ENCODE measurements around the gene SNX14. TPM values are rescaled to one million over a fixed set of nuclear protein-coding genes. Genes with fewer than 3 reads are reported as not detected.

Gene SNX14
- total and polyA plus RNA-seq, 10 of the 15 experiments (the other 5 are each of a cell fraction or from before 2014, with no cell fraction given), result 34.2 to 122 (median 51.0) TPM

DNA sequence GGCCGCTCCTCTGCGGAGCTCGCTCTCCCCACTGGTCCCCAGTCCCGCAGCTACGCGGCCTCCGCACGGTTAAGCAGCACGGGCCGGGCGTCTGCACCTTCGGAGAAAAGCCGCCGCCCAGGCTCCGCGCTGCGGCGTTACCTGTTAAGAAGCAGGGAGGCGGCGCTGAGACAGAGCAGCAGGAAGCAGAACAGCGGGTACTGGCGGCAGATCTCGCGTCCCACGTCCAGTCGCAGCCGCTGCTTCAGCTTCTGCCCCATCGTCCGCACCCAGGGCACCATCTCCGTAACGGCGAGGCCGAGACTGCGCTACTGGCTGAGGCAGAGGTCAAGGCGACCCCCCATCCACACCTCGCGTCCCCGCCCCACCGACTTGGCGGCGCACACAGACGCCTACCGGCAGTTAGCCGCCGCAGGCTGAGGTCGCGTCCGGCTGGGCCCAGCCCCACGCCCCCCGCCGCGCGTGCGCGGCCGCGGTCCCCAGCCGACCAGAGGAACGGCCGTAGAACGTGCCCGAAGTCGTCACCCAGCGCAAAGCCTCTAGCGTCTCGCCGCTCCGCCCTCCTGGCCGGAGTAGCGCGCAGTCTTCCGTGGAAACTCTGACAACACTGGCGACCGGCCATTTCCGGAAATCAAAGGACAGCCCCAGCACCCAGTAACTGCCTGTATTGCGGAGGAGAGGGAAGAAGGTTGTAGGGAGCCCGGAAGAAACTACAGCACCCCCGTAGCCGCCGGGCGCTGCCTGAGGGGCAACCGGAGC lies at the start of gene SNX14 (continued):
- no peak for TF ChIP-seq FOS (IDR thresholded peaks at IDR 0.05; ENCODE audit: borderline replicate concordance, extremely low read depth, insufficient read length)
- TF ChIP-seq JUND (IDR thresholded peaks at IDR 0.05; ENCODE audit: low read depth, low read length), result no peak
- TF ChIP-seq KLF5 (IDR thresholded peaks at IDR 0.05; ENCODE audit: partially characterized antibody), result no peak
- TF ChIP-seq DPF2 (IDR thresholded peaks at IDR 0.05), result peak; percentile 88
- TF ChIP-seq TAF1 (IDR thresholded peaks at IDR 0.05; ENCODE audit: borderline replicate concordance, low read depth, low read length), result peak; percentile 72; the same call in 1 of the 2 replicates
- TF ChIP-seq, protein P1, sequence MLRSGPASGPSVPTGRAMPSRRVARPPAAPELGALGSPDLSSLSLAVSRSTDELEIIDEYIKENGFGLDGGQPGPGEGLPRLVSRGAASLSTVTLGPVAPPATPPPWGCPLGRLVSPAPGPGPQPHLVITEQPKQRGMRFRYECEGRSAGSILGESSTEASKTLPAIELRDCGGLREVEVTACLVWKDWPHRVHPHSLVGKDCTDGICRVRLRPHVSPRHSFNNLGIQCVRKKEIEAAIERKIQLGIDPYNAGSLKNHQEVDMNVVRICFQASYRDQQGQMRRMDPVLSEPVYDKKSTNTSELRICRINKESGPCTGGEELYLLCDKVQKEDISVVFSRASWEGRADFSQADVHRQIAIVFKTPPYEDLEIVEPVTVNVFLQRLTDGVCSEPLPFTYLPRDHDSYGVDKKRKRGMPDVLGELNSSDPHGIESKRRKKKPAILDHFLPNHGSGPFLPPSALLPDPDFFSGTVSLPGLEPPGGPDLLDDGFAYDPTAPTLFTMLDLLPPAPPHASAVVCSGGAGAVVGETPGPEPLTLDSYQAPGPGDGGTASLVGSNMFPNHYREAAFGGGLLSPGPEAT (IDR thresholded peaks at IDR 0.05; ENCODE audit: low read depth), result no peak
- peak; percentile 34 for TF ChIP-seq E2F8 (IDR thresholded peaks at IDR 0.05; ENCODE audit: low read depth, partially characterized antibody)
- TF ChIP-seq ZSCAN29 (IDR thresholded peaks at IDR 0.05), result no peak; the same call in 1 of the 2 replicates
- TF ChIP-seq SIN3A (IDR thresholded peaks at IDR 0.05; ENCODE audit: low read depth, low read length), result 0 out of 2 replicates have a peak, but pooled peaks have one; percentile 3
- peak; percentile 96 for TF ChIP-seq POLR2A (IDR thresholded peaks at IDR 0.05; ENCODE audit: low read depth, low read length)
- no peak for TF ChIP-seq ZZZ3 (IDR thresholded peaks at IDR 0.05; ENCODE audit: control insufficient read depth, insufficient read length, low read depth)
- TF ChIP-seq YY1 (IDR thresholded peaks at IDR 0.05; ENCODE audit: low read depth, low read length), result peak; percentile 93
- TF ChIP-seq TCF3 (IDR thresholded peaks at IDR 0.05; ENCODE audit: borderline replicate concordance, insufficient read depth, low read depth, low read length), result peak; percentile 67; the same call in 1 of the 2 replicates
- TF ChIP-seq HDAC6 (IDR thresholded peaks at IDR 0.05; ENCODE audit: unreplicated experiment), result no peak
- TF ChIP-seq CHD4 (IDR thresholded peaks at IDR 0.05), result no peak
- peak; percentile 93 to 97 for TF ChIP-seq BHLHE40 (IDR thresholded peaks at IDR 0.05; ENCODE audit: borderline replicate concordance in 1 of 2, low read depth in 2 of 2, low read length in 1 of 2)
- TF ChIP-seq, protein P2, sequence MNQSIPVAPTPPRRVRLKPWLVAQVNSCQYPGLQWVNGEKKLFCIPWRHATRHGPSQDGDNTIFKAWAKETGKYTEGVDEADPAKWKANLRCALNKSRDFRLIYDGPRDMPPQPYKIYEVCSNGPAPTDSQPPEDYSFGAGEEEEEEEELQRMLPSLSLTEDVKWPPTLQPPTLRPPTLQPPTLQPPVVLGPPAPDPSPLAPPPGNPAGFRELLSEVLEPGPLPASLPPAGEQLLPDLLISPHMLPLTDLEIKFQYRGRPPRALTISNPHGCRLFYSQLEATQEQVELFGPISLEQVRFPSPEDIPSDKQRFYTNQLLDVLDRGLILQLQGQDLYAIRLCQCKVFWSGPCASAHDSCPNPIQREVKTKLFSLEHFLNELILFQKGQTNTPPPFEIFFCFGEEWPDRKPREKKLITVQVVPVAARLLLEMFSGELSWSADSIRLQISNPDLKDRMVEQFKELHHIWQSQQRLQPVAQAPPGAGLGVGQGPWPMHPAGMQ (IDR thresholded peaks at IDR 0.05; ENCODE audit: borderline replicate concordance), result no peak
- peak; percentile 86 for TF ChIP-seq ATF7 (IDR thresholded peaks at IDR 0.05; ENCODE audit: low read depth)
- TF ChIP-seq GATAD2B (conservative IDR thresholded peaks at IDR 0.05; ENCODE audit: low read depth), result peak; percentile 83
- TF ChIP-seq ATF2 (IDR thresholded peaks at IDR 0.05; ENCODE audit: low read length), result no peak
- no peak for TF ChIP-seq RAD51 (IDR thresholded peaks at IDR 0.05)
- no peak; the same call in 1 of the 2 replicates for TF ChIP-seq STAT1 (conservative IDR thresholded peaks at IDR 0.05)
- TF ChIP-seq CBFB (IDR thresholded peaks at IDR 0.05; ENCODE audit: low read depth), result peak; percentile 54; the same call in 1 of the 2 replicates
- no peak for TF ChIP-seq NFYA (IDR thresholded peaks at IDR 0.05; ENCODE audit: borderline replicate concordance, low read depth, low read length)
- peak; percentile 57; the same call in 1 of the 2 replicates for TF ChIP-seq SMAD5 (IDR thresholded peaks at IDR 0.05; ENCODE audit: low read depth)
